Measurements from ENCODE around the gene IGFALS.

DNA sequence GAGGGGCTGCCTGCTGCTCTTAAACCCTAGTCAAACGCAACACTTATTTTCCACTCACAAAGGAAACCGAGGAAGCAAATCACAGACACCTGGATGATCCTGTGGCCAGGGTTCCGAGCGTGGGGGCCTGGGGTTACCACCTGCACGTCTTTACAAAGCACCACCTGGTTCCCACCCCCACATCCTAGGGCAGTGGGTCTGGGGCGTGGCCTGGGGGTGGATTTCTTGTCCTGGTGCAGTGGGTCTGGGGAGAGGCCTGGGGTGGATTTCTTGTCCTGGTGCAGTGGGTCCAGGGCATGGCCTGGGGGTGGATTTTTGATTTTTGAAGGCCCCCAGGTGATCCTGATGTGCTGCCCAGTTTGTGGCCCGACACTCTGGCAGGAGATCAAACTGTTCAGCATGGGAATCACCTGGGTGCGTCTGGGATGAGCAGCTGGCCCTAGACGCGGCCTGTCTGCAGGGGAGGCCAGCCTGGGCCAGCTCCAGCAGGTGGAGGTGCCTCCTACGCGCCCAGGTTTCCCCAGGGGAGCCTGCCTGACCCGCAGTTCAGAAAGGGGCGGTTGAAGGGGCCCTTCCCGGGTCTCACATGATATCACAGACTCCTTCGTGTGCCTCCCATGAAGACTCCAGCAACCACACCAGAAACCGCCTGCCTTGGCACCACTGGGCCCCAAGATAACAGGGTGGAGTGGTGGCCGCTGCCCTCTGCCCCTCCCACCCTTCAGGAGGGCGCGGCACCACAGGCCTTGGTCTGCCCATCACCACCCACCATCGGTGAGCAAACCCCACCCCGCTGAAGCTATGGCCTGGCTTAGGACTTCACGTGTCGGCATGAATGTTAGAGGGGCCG, 26.8 kb upstream of the IGFALS start:
- TF ChIP-seq POLR2A (IDR thresholded peaks at IDR 0.05; ENCODE audit: low read depth, low read length) (no peak), POLR2AphosphoS5 (IDR thresholded peaks at IDR 0.05; ENCODE audit: low read depth, low read length) (no peak), TAF1 (IDR thresholded peaks at IDR 0.05; ENCODE audit: borderline replicate concordance, low read depth, low read length) (no peak)
